Amygdala (tissue), 56 donors: ENCODE measurements around the gene C1QC.
A peak's percentile ranks its signal among the peaks of the same experiment; 100 is the strongest.

Experiments used
- DNase-seq, 56 donors: peaks; one replicate each; lab custom pipeline; 2025; lab: John Stamatoyannopoulos, UW

C1QC gene

GRCh38 chr1:22643381-22643780, at the start of gene C1QC:
C1QC (plus strand) TSS chr1:22643633; CDS start chr1:22644024, 391 bp downstream.
- peak in 24 of 56 donors; percentile 8 to 57 (median 21) for DNase-seq

- no peak for DNase-seq
Measured at GRCh38 chr1:22594396-22594795, 49.0 kb upstream of the C1QC start.

- DNase-seq = no peak
Measured at GRCh38 chr1:22595108-22595507, 48.3 kb upstream of the C1QC start.

- no peak for DNase-seq
Measured at GRCh38 chr1:22597301-22597965, 46.0 kb upstream of the C1QC start.

GRCh38 chr1:22597996-22598395, 45.4 kb upstream of the C1QC start:
- DNase-seq = no peak

- no peak for DNase-seq
Measured at GRCh38 chr1:22598736-22599135, 44.7 kb upstream of the C1QC start.

GRCh38 chr1:22600071-22600816, 43.2 kb upstream of the C1QC start:
- DNase-seq = no peak

DNA sequence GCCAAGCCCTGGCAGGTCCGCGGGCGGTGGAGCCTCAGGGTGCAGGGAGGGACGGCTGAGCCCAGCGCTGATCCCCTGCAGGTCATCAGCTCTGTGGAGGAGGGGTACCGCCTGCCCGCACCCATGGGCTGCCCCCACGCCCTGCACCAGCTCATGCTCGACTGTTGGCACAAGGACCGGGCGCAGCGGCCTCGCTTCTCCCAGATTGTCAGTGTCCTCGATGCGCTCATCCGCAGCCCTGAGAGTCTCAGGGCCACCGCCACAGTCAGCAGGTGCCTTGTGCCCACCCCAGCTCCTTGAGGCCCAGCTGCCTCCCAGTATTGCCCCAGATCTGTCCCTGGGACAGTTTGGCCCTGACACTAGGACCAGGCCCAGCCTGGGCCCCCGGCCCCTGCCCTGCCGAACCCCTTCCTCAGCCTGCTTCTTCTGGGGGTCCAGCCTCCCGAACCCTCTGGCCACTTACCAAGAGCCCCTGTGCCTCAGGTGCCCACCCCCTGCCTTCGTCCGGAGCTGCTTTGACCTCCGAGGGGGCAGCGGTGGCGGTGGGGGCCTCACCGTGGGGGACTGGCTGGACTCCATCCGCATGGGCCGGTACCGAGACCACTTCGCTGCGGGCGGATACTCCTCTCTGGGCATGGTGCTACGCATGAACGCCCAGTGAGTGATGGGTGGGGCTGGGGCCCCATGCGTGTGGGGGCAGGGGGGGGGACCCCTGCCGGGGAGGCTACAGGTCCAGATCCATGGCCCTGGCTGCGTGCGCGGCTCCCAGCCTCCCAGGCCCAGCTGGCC, 42.4 kb upstream of the C1QC start:
- DNase-seq = no peak

DNA sequence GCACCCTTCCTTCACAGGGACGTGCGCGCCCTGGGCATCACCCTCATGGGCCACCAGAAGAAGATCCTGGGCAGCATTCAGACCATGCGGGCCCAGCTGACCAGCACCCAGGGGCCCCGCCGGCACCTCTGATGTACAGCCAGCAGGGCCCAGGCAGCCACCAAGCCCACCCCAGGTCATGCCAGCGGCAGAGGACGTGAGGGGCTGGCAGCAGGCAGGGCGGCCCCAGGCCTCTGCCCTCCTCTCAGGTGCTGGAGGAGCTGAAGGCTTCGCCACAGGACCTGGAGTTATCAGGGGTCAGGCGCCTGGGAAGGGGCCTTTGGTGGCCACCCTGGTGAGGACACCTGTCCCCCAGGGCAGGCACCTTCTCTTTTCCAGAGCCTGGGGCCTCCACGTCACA, 41.8 kb upstream of the C1QC start:
- DNase-seq = no peak

GRCh38 chr1:22602060-22602740, 41.2 kb upstream of the C1QC start:
- no peak for DNase-seq

GRCh38 chr1:22606161-22606560, 37.3 kb upstream of the C1QC start:
- no peak for DNase-seq

- no peak for DNase-seq
Measured at GRCh38 chr1:22607154-22607553, 36.3 kb upstream of the C1QC start.

DNA sequence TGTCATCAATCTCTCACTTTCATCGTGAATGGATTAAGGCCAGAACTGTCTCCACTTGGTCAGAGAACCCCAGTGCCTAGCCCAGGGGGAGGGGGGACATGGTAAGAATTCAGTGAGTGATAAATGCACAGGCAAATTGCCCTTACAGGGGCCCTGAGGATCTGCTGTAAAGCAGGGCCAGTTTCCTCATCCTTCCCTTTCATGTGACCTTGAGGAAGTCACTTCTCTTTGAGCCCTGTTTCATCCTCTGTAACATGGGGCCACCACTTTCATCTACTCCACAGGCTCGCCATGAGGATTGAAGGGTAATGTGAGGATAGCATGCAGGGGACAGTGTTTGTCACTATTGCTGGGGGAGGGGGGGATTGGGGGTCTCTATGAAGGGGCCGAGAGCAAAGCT, 35.1 kb upstream of the C1QC start:
- DNase-seq = no peak

DNA sequence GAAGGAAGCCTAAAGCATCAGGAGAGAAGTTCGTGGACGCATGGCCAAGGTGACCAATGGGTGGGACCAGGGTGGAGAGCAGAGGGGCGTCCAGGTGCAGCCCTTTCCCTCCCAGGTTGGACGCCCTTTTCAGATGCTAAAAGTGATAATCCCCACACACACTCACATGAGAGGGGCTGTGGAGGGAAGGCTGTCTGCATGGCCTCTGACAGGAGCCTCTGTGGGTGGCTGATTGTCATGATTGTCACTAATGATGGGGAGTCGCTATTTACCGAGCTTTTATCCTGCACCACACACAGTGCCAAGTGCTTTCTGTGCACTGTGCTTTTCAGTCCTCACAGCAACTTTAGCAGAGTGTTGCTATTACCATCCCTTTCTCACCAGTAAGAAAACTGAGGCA, 34.1 kb upstream of the C1QC start:
- DNase-seq = no peak

DNA sequence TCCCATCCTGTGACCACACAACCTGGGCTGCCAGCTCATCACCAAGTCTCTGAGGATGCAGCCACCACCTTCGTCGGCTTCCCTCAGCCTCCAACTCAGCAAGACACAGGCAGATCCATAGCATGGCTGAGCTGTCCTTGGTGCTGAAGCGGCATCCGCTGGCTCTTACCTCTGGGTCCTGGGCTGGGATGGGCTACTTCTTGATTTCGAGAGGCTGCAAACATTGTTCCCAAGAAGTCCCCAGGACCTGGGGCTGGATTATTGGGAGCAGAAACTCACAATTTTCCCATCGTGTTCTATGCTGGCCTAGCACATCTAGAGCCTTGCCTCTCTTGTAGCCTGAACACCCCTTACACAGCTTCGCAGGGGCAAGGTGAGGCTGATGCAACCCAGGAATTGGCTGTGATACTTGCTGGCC, 31.9 kb upstream of the C1QC start:
- DNase-seq = peak in 4 of 56 donors; percentile 2 to 15 (median 8)

DNA sequence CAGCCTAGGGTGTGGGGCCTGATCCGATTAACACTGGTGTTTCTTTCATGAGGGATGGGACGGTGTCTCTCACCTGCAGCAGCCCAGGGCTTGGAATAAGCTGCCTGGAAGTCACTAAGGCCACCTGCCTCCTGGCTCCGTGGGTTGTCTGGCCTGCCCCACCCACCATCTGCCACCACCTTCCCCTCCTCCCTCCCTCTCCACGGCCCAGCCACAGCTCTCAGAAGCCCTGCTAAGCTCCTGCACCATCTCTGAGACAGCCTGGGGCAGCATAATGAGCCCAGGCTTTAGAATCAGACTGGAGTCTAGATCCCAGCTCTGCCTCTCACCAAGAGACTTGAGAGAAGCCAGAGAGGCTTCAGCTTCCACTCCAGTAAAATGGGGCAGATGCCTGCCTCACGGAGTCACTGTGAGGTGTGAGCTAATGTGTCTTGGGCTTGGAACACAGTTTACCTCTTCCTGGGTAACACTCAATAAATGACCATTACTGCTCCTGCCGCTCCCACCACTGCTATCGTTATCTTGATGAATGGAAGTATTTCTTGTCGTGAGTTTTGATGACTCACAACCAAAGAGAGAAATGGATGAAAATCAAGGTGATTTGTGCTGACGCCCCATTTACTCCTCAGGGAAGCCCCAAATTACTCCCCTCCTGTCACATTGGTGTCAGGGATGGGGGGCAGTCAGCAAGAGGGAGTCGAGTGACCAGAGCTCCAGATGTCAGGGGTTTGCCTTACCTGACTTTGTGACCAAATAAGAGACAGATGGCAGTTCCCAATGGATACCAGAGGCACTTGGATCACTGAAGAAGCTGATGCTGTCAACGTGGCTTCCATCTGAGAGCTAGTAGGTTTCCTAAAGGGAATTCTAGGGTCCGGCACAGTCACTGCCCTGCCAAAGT, 30.5 kb upstream of the C1QC start:
- no peak for DNase-seq

GRCh38 chr1:22613572-22613918, 29.9 kb upstream of the C1QC start:
- no peak for DNase-seq

- DNase-seq = no peak
Measured at GRCh38 chr1:22613951-22614350, 29.5 kb upstream of the C1QC start.

- DNase-seq = no peak
Measured at GRCh38 chr1:22615886-22616285, 27.5 kb upstream of the C1QC start.

DNA sequence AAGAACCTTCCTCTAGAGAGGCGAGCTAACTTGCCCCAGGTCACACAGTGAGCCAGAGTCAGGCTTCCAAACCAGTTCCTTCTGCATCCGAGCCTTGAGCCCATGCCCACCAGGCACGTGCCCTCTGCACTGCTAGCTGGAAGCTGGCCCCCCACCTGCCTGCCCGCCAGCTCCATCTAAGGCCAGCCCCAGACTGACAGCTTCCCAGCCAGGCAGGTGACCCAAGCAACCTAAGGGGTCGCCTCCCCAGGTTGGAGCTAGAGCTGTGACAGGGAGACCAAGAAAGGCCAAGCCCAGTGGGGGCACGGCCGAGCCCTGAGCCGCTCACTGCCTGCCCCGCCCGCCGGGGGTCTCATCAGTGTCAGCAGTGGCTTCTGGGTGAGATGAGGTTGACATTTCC, 26.9 kb upstream of the C1QC start:
- no peak for DNase-seq
